ENCODE results near the gene PAX3. TPM values are rescaled to one million over a fixed set of nuclear protein-coding genes. Genes with fewer than 3 reads are reported as not detected.

Gene PAX3
- total RNA-seq, 1 donor from 2014 or later, result not detected

DNA sequence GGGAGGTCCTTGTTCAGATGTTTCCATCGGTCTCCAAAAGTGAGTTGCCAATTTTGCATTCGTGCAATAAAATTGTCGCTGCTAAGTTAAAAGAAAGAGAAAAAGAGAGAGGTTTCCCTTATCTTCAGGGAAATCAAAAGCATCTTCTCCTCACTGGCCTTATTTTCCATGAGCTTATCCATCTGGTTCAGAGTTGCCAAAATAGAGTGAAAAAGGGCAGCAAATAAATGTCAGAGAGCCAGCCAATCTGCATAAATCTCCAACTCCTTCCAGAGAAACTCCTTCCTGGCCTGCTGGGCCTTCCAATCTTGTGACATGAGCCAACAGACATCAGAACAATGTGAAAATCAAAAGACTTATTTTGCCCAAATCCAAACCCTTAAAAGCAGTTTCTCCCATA, 28.4 kb downstream of the PAX3 start:
- DNase-seq (ENCODE audit: low read depth in 2 of 2), result no peak

DNA sequence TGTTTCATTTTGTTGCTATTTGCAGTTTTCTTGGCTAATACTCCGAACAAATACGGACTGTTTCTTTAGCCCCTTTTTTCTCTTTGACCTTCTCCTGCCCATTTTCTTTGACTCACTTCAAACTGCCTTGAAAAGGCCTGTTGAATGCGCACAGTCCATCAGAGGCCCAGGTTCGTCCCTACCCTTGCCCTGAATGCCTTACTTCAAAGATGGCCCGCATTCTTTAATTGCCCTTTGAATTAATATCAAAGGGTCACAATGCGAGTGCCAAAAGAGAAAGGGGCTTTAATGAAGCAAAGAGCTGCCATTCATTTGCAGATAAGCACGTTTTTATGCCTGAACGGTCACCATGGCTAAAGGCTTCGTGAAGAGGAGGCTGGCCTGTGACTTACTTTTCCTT, 29.7 kb downstream of the PAX3 start:
- DNase-seq (ENCODE audit: low read depth in 2 of 2), result no peak

DNA sequence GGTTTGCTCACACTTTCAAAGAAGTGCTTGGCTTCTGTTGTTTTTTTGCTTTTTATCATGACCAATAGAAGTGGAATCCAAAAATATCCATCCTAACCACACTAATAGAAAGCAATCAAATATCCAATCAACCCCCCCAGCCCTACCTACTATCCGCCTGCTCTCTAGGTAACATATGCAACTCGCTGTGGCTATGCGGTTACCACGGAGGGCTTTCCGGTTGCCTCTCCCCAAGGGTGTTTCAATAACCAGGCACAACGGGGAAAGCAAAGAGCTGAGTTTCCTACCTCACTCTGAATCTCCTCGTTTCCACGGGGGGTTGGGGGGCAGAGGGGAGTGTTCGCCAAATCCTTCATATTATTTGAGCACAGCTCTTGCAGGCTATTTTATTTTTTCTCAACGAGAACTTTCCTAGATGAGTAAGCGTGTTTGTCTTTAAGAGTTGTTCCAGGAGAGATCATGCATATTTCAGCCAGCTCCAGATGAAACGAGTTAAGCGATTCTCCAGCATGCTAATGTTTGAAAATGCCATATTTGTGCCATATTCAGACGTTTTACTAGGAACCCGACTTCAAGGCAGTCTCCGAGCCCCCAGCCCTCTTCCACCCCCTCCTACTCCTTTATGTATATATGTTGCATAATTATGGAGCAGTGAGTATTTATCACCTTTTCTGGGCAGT, 30.3 kb downstream of the PAX3 start:
- no peak for DNase-seq (ENCODE audit: low read depth in 2 of 2)

DNA sequence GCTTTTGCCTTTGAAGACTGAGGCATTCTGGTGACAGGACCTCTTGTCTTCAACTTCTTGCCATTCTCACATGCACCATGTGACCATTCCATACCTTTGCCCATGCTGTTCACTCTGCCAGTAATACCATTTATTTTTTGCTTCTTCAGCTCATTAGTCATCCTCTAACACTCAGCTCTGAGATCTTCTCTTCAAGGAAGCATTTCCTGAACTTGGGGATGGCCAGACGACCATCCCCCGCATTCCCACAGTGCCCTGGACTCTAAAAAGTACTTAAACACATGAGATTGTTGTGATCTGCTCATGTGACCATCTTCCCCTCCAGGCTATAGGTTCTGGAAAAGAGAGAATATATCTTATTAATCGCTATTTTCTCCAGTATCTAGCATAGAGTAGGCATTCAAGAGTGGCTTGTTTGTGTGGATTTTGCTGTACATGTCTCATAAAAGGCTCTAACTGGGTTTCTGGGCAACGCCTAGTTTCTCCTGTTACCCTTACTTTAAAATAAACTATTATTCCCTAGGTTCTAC, 33.9 kb downstream of the PAX3 start:
- no peak for DNase-seq (ENCODE audit: low read depth in 2 of 2)

DNA sequence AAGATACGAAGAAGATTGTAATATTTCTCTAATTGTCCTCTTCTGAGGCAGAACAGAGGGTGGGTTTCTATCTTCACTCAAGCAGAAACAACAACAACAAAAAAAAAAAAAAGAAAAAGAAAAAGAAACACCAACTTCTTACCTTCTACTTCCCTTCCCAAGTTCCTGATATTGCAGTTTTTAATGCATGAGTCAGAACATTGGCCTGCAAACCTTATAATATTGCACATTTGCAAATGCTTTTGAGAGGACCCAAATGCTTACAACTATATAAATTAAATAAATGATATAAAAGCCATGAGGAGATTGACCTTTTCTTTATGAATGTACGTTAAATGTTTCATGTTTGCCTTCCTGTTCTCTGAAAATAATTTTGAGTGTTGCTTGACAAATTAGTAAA, 37.3 kb downstream of the PAX3 start:
- DNase-seq (ENCODE audit: low read depth in 2 of 2), result no peak

DNA sequence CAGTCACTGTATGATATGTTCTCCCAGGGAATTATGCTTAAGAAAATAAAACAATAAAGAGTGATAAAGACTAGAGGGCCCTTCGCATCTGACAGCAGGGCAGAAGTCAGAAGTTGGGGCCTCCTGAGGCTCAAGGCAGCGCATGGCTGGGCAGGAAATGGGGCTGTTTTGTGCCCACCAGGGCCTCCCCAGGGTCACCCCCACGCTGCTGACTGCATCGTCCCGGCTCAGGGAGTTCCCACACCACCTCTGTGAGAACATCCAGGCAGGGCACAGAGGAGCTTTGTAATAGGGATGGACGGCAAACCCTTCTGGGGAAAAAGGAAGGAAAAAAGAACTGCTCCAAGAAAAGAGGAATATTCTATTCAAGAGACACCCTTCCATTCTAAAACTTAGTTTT, 41.2 kb downstream of the PAX3 start:
- DNase-seq (ENCODE audit: low read depth in 2 of 2), result no peak

DNA sequence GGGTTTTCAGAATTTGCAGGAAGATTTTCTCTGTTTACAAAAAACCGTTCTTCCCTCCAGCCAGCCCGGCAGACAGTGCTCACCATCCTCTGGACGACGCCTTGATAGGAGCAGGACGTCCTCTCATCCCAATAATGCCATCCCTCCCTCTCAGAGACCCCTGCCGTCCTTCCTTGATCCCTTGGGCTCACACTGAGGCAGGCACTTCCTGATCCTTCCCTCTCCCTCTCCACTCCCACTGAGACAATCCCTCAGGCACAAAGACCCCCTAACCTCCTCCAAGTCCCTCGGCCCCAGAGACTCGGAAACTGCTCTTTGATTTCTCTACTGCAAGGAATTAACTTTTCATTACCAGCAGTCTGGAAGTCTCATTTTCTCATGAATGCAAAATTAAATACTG, 42.5 kb downstream of the PAX3 start:
- DNase-seq (ENCODE audit: low read depth in 2 of 2), result no peak

DNA sequence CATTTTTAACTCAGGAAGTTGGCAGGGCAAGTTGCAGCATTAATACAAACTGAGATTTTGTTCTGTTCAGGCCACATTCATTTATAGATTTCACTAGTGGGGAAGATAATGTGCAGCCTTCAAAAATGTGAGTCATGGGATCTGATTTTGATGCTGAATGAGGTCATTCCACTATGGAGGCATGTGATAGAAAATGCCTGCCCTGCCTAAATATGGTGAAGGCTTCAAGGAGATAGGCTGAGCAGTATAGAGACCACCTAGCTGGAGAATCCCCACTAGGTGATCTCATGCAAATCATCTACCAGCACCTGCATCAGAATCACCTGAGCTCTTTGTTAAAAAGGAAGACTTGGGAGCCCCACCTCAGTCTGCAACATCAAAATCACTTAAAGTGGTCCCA, 43.7 kb downstream of the PAX3 start:
- DNase-seq (ENCODE audit: low read depth in 2 of 2), result no peak

DNA sequence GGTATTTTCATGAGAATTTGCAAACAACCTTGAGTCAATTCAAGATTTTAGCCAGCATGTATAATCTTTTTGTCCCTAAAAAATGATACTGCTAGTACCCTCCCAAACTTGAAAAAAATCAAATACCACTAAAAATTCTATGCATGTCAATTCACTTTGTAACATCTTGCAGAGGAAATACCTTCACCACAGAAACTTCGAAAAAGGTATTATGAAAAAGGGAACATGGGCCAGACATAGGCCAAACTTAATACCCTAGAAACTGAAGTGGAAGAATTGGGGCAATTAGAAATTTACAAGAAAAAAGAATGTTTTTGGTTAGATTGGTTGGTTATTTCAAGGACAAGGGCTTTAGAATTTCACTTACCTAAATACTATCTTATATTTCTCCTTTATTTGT, 48.5 kb downstream of the PAX3 start:
- no peak for DNase-seq (ENCODE audit: low read depth in 2 of 2)

DNA sequence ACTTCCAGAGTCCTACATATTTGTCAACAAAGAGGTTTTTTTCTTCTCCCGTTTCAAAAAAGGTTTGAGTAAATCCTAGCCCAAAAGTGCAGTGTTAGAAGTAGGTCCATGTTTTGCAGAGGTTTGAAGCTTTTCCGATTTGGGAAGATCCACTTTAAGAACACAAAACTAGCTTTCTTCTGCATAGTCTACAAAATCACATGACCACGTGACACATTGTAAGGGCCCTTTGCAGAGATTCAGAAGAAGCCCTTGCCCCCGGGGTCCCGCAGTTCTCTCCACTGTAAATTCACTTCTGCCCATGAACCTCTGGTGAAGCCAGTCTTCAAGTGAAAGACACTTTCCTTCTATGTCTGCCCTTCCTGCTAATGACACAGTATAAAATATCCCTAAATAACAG, 49.4 kb downstream of the PAX3 start:
- DNase-seq (ENCODE audit: low read depth in 2 of 2), result no peak

DNA sequence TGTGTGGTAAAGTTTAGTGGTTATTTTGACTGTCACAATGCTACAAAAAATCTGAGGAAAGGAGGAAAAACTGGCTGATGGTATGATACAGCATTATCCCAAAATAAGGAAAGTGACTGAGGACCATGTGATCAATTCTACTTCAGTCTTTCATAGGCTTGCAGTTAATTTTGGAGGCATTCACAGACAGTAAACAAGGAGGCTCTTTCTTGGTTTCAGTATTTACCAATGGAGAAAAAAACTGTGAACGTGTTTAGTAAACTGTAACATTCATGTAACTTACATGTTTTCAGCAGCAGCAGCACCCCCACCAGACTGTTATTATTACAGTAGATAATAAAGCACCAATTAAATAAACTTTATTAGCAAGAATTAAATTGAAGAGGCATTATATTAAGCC, 50.0 kb downstream of the PAX3 start:
- no peak for DNase-seq (ENCODE audit: low read depth in 2 of 2)

DNA sequence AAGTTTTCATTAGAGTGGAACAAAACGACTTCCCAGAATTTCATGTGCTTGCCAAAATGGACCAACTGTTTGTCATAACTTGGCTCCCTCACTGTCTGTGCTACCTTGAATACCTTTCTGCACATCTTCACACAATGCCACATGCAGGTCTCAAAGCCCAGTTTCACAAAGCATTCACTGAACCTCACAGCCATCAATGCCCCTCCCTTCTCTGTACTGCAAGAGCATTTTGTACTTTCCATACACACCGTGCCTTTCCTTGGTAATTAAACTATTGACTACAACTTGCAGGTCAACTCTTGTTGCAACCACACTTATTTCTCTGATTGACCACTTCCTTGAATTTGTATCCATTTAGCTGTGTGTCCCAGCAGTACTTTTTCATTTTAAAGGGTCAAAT, 50.5 kb downstream of the PAX3 start:
- DNase-seq (ENCODE audit: low read depth in 2 of 2), result no peak

DNA sequence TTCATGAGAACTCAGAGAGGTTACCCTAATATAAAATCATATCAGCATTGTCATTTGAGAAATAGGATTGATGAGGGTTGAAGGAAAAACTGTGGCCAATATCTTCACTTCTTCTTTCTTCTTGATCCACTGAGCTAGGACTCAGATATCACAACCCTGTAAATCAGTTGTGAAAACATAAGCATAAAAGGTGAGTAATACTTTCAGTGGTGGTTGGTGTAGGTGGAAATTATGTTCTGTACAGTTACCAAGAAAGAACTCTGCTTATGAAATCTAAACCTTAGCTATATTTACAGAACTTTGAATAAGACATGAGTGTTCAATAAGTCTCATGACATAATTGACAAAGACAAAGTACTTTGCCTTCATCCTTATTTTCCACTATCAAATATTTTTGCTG, 56.3 kb downstream of the PAX3 start:
- DNase-seq (ENCODE audit: low read depth in 2 of 2), result no peak

DNA sequence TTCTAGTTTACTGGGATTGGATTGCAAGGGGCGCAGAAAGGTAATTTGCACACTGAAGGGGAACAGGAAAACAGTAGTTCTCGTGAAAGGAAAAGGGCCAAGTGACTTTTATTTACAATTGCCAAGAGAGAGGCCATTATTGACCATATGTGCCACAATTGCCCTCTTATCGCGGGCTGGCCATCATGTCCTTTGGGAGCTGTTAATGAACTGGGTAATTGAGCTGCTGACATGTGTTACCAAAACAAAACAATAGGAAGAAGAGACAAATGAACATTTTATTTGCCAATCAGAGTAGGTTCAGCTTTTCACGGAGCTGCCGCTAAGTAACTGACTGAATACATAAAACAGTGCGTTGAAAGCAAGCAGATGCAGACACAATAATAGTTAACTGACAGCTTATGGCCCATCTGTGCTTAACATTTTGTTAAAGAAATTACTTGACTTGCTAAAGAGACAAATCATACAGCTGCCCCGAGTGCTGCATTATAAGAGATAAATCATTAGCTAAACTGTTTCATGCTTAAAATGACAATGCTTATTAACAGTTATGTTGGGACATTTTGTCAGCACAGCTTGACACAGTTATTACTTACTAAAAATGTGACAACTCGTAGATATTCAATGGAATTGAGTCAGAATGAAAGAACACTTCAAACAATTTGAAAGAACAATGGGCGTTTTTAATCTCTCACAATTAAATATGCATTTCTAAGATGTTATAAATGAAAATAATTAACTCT, 57.5 kb downstream of the PAX3 start:
- no peak for DNase-seq (ENCODE audit: low read depth in 2 of 2)

DNA sequence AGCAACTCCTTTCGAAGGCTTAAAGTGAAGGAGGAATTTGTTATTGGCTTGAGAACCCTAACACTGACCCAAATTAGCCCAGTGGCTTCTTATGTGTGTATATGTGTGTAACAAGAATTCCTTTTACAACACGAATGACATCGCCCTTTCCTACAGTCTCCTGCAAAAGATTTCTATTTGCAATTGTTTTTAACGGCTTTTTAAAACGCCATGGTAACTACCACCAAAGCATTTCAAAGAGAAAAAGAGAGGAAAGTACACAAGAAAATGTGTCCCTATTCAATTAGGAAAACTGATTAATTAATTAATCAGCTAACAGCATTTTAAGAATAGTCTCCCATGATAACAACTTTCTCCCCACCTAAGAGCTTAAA, 58.1 kb downstream of the PAX3 start:
- no peak for DNase-seq (ENCODE audit: low read depth in 2 of 2)

DNA sequence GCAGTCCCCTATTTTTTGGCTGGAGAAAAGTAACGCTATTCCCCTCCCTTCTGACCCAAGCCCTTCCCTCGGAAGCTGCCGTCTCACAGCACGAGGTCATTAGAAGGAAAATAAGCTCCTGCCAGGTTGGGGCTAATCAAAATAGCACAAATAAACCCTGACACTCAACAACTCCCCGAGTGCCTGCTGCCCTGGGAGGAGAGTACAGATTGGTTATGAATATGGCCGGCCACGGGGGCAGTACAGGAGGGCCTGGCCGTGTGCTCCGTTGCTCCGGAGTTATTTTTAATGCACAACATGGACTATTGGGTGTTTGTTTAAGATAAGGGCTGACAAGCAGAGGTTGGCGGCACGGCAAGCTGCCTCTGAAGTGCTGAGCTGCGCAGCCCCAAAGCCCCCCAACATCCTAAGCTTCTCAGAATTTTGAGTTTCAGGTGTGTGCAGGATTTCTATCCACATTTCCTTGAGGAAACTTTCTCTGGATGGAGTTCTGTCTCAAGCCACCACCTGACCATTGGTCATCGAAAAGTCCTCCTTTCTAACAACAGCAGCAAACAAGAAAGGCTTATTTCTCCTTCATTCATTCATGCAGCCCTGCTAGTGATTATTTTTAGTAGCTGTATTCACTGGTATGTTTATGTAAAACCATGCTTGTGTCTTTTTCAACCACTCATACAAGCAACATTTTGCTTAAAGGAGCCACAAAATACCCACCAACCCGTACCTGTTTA, 58.7 kb downstream of the PAX3 start:
- DNase-seq (ENCODE audit: low read depth in 2 of 2), result no peak

DNA sequence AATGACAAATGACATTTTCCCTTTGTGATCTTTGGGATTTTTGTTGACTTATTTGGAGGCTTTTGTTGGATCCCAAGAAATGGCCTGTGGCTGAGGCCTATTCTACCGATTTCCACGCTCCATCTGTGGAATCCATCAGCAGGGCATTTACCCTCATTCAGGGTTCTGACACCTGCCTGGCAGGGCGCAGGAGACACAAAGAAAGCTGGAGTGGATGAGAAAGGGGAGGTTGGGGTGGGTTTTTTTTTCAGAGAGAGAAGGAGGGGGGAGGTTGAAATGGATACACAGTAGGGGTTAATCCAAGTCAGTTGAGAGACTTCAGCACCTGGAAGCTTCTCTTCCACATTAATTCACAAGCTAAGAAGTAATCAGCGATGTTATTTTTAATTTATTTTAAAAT, 59.7 kb downstream of the PAX3 start:
- no peak for DNase-seq (ENCODE audit: low read depth in 2 of 2)

DNA sequence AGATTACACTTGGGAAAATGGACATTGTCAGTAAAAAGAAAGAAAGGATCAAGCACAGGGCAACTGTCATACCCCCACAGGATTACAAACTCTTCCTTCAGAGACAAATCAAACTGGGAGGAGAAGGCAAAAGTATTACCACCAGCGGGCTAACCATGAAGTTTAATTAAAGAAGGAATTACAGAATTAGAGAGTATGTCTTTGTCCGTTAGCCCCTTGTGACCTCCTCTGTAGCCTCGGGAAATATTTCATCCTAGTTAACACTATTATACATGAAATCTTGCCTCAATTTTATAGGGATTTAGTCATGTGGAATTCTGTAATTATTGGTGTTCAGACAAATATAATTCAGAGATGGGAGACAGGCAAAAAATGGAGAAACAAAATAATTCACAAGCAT, 60.7 kb downstream of the PAX3 start:
- no peak for DNase-seq (ENCODE audit: low read depth in 2 of 2)

DNA sequence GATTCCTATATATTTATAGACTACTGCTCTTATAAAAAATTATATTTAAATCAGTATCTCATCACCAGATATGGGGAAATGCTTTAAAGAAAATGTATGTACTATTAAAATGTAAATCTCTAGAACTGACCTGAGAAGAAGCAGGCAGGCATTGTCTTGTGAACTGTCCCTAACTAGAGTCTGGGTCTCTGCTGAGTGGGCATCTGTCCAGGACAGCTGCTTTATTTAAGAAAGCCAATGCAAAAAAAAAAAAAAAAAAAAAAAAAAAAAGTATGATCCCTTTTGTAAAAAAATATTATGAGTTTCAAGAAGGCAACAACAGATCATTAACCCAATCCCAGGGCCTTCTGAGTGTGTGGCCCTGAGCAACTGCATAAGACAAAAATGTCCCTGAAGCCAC, 66.0 kb downstream of the PAX3 start:
- DNase-seq (ENCODE audit: low read depth in 2 of 2), result no peak

DNA sequence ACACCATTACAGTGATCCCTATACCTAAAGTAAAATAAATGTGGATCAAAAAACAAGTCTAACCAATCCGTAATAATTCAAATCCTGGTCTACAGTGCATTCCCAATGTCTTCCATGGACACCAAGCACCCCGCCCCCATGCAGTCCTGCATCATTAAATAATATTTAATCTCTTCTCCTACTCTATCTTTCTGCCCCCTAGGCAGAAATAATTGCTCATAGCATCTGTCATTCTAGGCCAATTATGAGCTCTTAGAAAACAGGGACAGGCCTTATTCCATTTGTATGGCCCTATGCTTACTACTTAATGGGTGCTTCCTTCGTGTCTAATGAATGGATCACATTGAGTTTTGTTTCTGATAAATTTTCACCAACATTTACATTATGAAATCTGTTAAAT, 66.4 kb downstream of the PAX3 start:
- DNase-seq (ENCODE audit: low read depth in 2 of 2), result no peak

DNA sequence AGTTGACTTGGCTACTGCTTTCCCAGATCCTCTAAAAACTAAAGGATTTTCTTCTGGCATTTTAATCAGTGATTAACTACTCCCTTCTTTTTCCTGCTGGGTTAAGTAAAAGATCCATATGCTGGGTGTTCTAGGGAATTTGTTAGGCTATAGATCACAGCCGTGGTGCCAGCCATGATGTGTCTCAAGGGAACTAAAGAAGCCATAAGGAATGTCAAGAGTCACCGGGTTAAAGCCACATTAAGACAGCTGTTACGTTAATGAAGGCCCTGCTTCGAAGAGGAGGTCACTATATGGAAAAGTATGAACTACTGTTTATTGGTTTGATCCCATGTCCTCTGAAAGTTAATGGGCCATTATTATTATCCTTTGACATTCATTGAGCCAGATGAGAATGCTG, 70.7 kb downstream of the PAX3 start:
- DNase-seq (ENCODE audit: low read depth in 2 of 2), result no peak

DNA sequence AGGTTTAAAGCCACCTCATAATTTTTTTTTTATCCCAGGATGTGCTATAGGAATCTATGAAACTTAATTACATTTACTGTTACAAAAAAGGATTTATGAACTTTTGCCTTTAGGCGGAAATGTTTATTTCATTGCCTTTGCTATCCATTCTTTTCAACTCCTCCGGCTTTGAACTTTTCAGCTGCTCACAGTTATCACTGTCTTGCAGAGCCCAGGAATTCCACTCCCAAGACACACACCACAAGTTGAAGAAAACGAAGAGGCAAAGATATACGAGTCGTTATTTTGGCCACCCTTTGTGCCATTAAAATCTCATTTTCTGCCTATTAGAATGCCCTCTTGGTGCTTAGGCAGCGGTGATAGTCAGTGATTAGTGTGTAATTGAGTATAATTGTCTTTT, 80.0 kb downstream of the PAX3 start:
- no peak for DNase-seq (ENCODE audit: low read depth in 2 of 2)

DNA sequence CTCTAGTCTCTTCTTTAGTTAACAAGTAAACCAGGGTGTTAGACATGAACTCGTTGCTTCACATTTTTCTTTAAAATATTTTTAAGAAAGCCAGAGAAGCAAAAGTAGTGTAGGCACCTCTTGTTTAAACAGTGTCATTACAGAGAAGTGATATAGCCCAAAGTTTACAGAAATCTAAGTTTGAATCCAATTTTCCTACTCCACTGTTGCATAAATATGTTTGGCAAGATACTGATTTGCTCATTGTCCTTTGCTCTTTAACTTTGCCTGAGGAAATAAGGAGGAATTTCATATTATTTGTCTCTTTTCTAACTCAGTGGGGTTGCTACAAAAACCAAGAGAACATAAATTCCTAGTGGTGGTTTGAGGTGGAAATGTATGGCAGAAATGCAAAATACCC, 81.1 kb downstream of the PAX3 start:
- DNase-seq (ENCODE audit: low read depth in 2 of 2), result no peak

Measured in dermis microvascular lymphatic vessel endothelial cell (primary cell).